Esophagus squamous epithelium (tissue), 5 donors: ENCODE data around the gene MRPL54. TPM values are rescaled to one million over a fixed set of nuclear protein-coding genes. Genes with fewer than 3 reads are reported as not detected.

ENCODE experiments used
- DNase-seq: peaks from one replicate; lab custom pipeline; 2025; lab: John Stamatoyannopoulos, UW
- H3K27ac ChIP-seq, 4 donors: fragments of 200-600 bp; sonication (generic); one replicate each; pipeline ENCODE4 v1.5.1; 2016 to 2019; ENCODE audit warnings: mild to moderate bottlenecking in 1 of 4
- H3K27me3 ChIP-seq, 4 donors: fragments of 200-600 bp; sonication (generic); 1 replicate in 3 of 4; 2 replicates in 1 of 4; pipeline versions ENCODE4 v1.5.1 to v1.6.0; 2017 to 2021; ENCODE audit warnings: antibody characterized with exemption in 1 of 4
- H3K36me3 ChIP-seq, 3 donors: fragments of 200-600 bp; sonication (generic); one replicate each; pipeline ENCODE4 v1.5.1; 2016 to 2019
- H3K4me1 ChIP-seq, 3 donors: fragments of 200-600 bp; sonication (generic); one replicate each; pipeline ENCODE4 v1.5.1; 2017 to 2019
- H3K4me3 ChIP-seq, 4 donors: fragments of 200-600 bp; sonication (generic); 1 replicate in 3 of 4; 2 replicates in 1 of 4; pipeline ENCODE4 v1.5.1; 2016 to 2019; ENCODE audit warnings: mild to moderate bottlenecking in 2 of 4, moderate library complexity in 1 of 4
- H3K9me3 ChIP-seq, 3 donors: fragments of 200-600 bp; sonication (generic); one replicate each; pipeline ENCODE4 v1.5.1; 2016 to 2019
- POLR2A ChIP-seq, 4 donors: fragments of 450-650 bp; IDR thresholded peaks; one replicate each; pipeline ENCODE4 v1.6.1; 2017; ENCODE audit warnings: antibody characterized with exemption in 4 of 4, mild to moderate bottlenecking in 4 of 4, moderate library complexity in 3 of 4
- WGBS, 2 donors: methylation state at CpG; one replicate each; pipeline ENCODE4 v1.1.5; 2018; 5-methylcytosine and 5-hydroxymethylcytosine counted together
- intact Hi-C: fragments of 100-400 bp; cut with DNase I; formaldehyde crosslinking; loops from one replicate; pipeline ENCODE4 v1.15.0; 2022
- total RNA-seq, 4 donors: library from RNA; depleted of rRNA; stranded (reverse); fragments of >200 nt; gene quantifications; one replicate each; pipeline ENCODE4 v1.1.0, GENCODE V29; 2016
- TF ChIP-seq, protein P1 (sequence below), 6 experiments: fragments of 450-650 bp in 4 of 6; fragments of 200-600 bp in 2 of 6; sonication (generic) in 2 of 6; IDR thresholded peaks; one replicate each; pipeline ENCODE4 v1.5.1; 2016 to 2019; ENCODE audit warnings: antibody characterized with exemption in 6 of 6, mild to moderate bottlenecking in 4 of 6, moderate library complexity in 4 of 6
- donor health status: DM: yes; HTN: yes; CAD: no.

Gene MRPL54
- total RNA-seq, 4 donors from 2014 or later: 50.2 to 79.9 (median 60.9) TPM

DNA sequence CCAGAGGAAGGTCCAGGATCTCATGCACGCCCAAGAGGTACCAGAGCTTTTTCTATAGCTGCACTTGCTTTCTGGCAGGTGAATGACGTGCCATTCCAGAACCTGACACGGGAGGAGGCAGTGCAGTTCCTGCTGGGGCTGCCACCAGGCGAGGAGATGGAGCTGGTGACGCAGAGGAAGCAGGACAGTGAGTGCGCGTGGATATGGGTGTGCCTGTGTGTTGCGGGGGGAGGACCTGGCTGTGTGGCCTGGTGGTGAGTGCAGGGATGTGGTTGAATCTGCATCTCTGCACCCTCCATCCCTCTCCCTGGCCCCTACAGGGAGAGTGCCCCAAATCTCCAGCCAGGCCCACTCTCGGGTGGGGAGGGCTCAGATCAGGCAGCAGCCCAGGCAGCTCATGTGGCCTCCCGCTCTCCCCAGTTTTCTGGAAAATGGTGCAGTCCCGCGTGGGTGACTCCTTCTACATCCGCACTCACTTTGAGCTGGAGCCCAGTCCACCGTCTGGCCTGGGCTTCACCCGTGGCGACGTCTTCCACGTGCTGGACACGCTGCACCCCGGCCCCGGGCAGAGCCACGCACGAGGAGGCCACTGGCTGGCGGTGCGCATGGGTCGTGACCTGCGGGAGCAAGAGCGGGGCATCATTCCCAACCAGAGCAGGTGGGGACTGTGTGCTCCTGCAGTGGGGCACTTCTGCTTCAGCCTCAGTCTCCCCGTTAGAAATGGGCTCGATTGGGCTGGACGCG is 23.8 kb upstream of the MRPL54 start:
- Histone ChIP-seq H3K36me3 (peaks cover 0 to 44% (median 0%) of the 10 kb centered on the region in 3 donors), H3K4me1 (no peaks in the 10 kb centered on the region), H3K27me3 (peaks cover 0 to 5% (median 0%) of the 10 kb centered on the region in 4 donors), H3K27ac (no peak overlapping the region), H3K9me3 (no peaks in the 10 kb centered on the region), H3K4me3 (no peak overlapping the region)
- no peak for DNase-seq
- 67 to 85% methylated on average over 8 to 13 of the region's 32 CpGs for WGBS, 2 donors
- no peak for TF ChIP-seq POLR2A (IDR thresholded peaks at IDR 0.05)
- TF ChIP-seq, protein P1, sequence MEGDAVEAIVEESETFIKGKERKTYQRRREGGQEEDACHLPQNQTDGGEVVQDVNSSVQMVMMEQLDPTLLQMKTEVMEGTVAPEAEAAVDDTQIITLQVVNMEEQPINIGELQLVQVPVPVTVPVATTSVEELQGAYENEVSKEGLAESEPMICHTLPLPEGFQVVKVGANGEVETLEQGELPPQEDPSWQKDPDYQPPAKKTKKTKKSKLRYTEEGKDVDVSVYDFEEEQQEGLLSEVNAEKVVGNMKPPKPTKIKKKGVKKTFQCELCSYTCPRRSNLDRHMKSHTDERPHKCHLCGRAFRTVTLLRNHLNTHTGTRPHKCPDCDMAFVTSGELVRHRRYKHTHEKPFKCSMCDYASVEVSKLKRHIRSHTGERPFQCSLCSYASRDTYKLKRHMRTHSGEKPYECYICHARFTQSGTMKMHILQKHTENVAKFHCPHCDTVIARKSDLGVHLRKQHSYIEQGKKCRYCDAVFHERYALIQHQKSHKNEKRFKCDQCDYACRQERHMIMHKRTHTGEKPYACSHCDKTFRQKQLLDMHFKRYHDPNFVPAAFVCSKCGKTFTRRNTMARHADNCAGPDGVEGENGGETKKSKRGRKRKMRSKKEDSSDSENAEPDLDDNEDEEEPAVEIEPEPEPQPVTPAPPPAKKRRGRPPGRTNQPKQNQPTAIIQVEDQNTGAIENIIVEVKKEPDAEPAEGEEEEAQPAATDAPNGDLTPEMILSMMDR (IDR thresholded peaks at IDR 0.05): no peak
- intact Hi-C loops: no loop called here

- H3K4me3 ChIP-seq: no peak overlapping the region
- 91 to 96% methylated on average over 7 to 18 of the region's 24 CpGs for WGBS, 2 donors
- H3K27me3 ChIP-seq: peaks cover 0 to 5% (median 0%) of the 10 kb centered on the region in 4 donors
- intact Hi-C loops: no loop called here
- H3K9me3 ChIP-seq: no peaks in the 10 kb centered on the region
- no peak for TF ChIP-seq POLR2A (IDR thresholded peaks at IDR 0.05)
- TF ChIP-seq, protein P1 (IDR thresholded peaks at IDR 0.05): no peak
- DNase-seq: no peak
- H3K36me3 ChIP-seq: peaks cover 0 to 26% (median 0%) of the 10 kb centered on the region in 3 donors
- H3K27ac ChIP-seq: no peak overlapping the region
- H3K4me1 ChIP-seq: no peaks in the 10 kb centered on the region
Measured at GRCh38 chr19:3740431-3740830, 22.1 kb upstream of the MRPL54 start.

- no peak overlapping the region for H3K4me3 ChIP-seq
- DNase-seq: no peak
- H3K36me3 ChIP-seq: peaks cover 0 to 8% (median 0%) of the 10 kb centered on the region in 3 donors
- peaks cover 0 to 6% (median 0%) of the 10 kb centered on the region in 4 donors for H3K27me3 ChIP-seq
- TF ChIP-seq, protein P1 (IDR thresholded peaks at IDR 0.05): no peak
- no peak for TF ChIP-seq POLR2A (IDR thresholded peaks at IDR 0.05)
- 89 to 92% methylated on average over 2 of the region's 2 CpGs for WGBS, 2 donors
- intact Hi-C loops: no loop called here
- H3K27ac ChIP-seq: no peak overlapping the region
- no peaks in the 10 kb centered on the region for H3K9me3 ChIP-seq
- no peaks in the 10 kb centered on the region for H3K4me1 ChIP-seq
Measured at GRCh38 chr19:3743486-3743885, 19.0 kb upstream of the MRPL54 start.

DNA sequence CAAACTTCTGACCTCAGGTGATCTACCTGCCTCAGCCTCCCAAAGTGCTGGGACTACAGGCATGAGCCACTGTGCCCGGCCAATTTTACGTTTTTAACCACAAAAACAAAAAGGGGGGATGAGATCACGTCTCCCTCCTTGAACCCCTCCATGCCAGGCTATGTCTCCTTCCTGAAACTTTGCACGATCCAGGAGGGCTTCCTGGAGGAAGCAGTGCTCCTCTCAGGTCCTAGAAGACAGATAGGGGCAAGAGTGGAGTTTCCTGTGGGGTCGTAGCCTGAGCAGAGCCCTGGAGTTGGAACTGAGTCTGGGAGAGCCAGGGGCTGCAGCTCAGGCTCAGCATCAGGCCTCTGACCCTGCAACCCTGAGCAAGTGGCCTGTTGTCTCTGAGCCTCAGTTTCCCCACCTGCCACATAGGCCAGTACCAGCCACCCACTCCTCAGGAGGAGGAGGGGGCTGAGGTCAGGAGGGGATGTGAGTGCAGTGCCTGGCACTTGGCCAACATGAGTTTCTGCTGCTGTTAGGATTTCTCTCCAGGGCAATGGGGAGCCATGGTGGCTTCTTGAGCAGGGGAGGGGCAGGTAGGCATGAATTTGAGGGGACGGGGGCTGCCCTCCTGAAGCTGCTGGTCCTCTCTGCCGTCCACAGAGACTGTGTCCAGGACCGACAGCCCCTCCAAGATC is 17.0 kb upstream of the MRPL54 start:
- H3K4me1 ChIP-seq: no peaks in the 10 kb centered on the region
- no peak overlapping the region for H3K4me3 ChIP-seq
- H3K27me3 ChIP-seq: peaks cover 0 to 6% (median 0%) of the 10 kb centered on the region in 4 donors
- WGBS, 2 donors: 60 to 80% methylated on average over 1 to 6 of the region's 8 CpGs
- no peak for TF ChIP-seq POLR2A (IDR thresholded peaks at IDR 0.05)
- TF ChIP-seq, protein P1 (IDR thresholded peaks at IDR 0.05): no peak
- intact Hi-C loops: no loop called here
- H3K27ac ChIP-seq: no peak overlapping the region
- peaks cover 7 to 14% (median 8%) of the 10 kb centered on the region in 3 donors for H3K36me3 ChIP-seq
- H3K9me3 ChIP-seq: no peaks in the 10 kb centered on the region
- DNase-seq: no peak
